CD4-positive, alpha-beta T cell treated with Interleukin-10 for 1 hour (primary cell): ENCODE results near the gene SMARCD3.
A peak's percentile ranks its signal among the peaks of the same experiment; 100 is the strongest.

Experiments used
- DNase-seq: peaks from one replicate; pipeline ENCODE4 v3.0.0-alpha.2; 2020

The SMARCD3 gene

GRCh38 chr7:151248346-151249033, at the start of gene SMARCD3:
Gene SMARCD3 (minus strand): TSS chr7:151248694. CDS start chr7:151248562, 132 bp downstream.
- DNase-seq = peak; percentile 38

GRCh38 chr7:151296202-151296992, 47.9 kb upstream of the SMARCD3 start:
- DNase-seq = no peak

GRCh38 chr7:151292850-151293249, 44.4 kb upstream of the SMARCD3 start:
- no peak for DNase-seq

- DNase-seq = no peak
Observed at GRCh38 chr7:151291206-151291605, 42.7 kb upstream of the SMARCD3 start.

GRCh38 chr7:151290355-151290760, 41.9 kb upstream of the SMARCD3 start:
- DNase-seq = no peak

- DNase-seq = no peak
Observed at GRCh38 chr7:151289891-151290290, 41.4 kb upstream of the SMARCD3 start.

GRCh38 chr7:151286148-151286547, 37.7 kb upstream of the SMARCD3 start:
- no peak for DNase-seq

- DNase-seq = no peak
Observed at GRCh38 chr7:151283302-151283701, 34.8 kb upstream of the SMARCD3 start.

GRCh38 chr7:151282111-151282510, 33.6 kb upstream of the SMARCD3 start:
- DNase-seq = no peak

- no peak for DNase-seq
Observed at GRCh38 chr7:151281686-151282085, 33.2 kb upstream of the SMARCD3 start.

GRCh38 chr7:151280388-151281019, 32.0 kb upstream of the SMARCD3 start:
- DNase-seq = no peak

- no peak for DNase-seq
Observed at GRCh38 chr7:151279868-151280267, 31.4 kb upstream of the SMARCD3 start.

- no peak for DNase-seq
Observed at GRCh38 chr7:151278949-151279348, 30.5 kb upstream of the SMARCD3 start.

- no peak for DNase-seq
Observed at GRCh38 chr7:151277631-151278030, 29.1 kb upstream of the SMARCD3 start.

- DNase-seq = peak; percentile 63
Observed at GRCh38 chr7:151276666-151277590, 28.4 kb upstream of the SMARCD3 start.

GRCh38 chr7:151275813-151276577, 27.5 kb upstream of the SMARCD3 start:
- DNase-seq = peak; percentile 16

- DNase-seq = no peak
Observed at GRCh38 chr7:151274936-151275812, 26.7 kb upstream of the SMARCD3 start.

- DNase-seq = no peak
Observed at GRCh38 chr7:151274396-151274795, 25.9 kb upstream of the SMARCD3 start.

- DNase-seq = no peak
Observed at GRCh38 chr7:151273651-151274390, 25.3 kb upstream of the SMARCD3 start.

GRCh38 chr7:151272877-151273276, 24.4 kb upstream of the SMARCD3 start:
- DNase-seq = no peak
